Activated naive CD8-positive, alpha-beta T cell (primary cell): ENCODE results near the gene VAV2.

Experiments
- H3K27ac Mint-ChIP-seq: one replicate; pipeline ENCODE4 v1.8.0; 2021; ENCODE audit warnings: mixed read lengths
- H3K27me3 Mint-ChIP-seq: one replicate; pipeline ENCODE4 v1.8.0; 2021; ENCODE audit warnings: mixed read lengths
- H3K36me3 Mint-ChIP-seq: one replicate; pipeline ENCODE4 v1.8.0; 2021; ENCODE audit warnings: mixed read lengths
- H3K4me1 Mint-ChIP-seq: one replicate; pipeline ENCODE4 v1.8.0; 2021; ENCODE audit warnings: low read depth, mixed read lengths
- H3K4me3 Mint-ChIP-seq: one replicate; pipeline ENCODE4 v1.8.0; 2021; ENCODE audit warnings: mild to moderate bottlenecking, mixed read lengths
- H3K9me3 Mint-ChIP-seq: one replicate; pipeline ENCODE4 v1.8.0; 2021; ENCODE audit warnings: low read depth, mixed read lengths

Gene VAV2

GRCh38 chr9:133726401-133727276, 265.5 kb downstream of the VAV2 start:
- H3K4me1 Mint-ChIP-seq, result peaks cover 7% of the 10 kb centered on the region
- no peaks in the 10 kb centered on the region for H3K36me3 Mint-ChIP-seq
- H3K9me3 Mint-ChIP-seq, result no peaks in the 10 kb centered on the region
- peaks cover 2% of the 10 kb centered on the region for H3K27me3 Mint-ChIP-seq
- no peak overlapping the region for H3K27ac Mint-ChIP-seq
- H3K4me3 Mint-ChIP-seq, result no peak overlapping the region

DNA sequence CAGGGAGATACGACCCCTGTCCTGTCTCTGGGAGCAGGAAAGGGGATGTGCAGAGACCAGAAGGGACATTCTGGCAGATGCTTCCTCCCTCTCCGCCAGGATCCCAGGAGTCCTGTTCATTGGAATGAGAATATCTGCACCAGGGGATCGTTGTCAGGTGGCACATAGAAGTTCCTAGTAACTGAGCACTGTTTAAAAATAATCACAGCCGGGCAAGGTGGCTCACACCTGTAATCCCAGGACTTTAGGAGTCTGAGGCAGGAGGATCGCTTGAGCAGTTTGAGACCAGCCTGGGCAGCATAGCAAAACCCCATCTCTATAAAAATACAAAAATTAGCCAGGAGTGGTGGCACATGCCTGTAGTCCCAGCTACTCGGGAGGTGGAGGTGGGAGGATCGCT, 266.2 kb downstream of the VAV2 start:
- Mint-ChIP-seq H3K27me3 (peaks cover 2% of the 10 kb centered on the region), H3K27ac (no peak overlapping the region), H3K4me1 (peaks cover 7% of the 10 kb centered on the region), H3K4me3 (no peak overlapping the region), H3K9me3 (no peaks in the 10 kb centered on the region), H3K36me3 (no peaks in the 10 kb centered on the region)

GRCh38 chr9:133718563-133719315, 273.4 kb downstream of the VAV2 start:
- Mint-ChIP-seq H3K27me3 (no peaks in the 10 kb centered on the region), H3K9me3 (no peaks in the 10 kb centered on the region), H3K36me3 (no peaks in the 10 kb centered on the region), H3K27ac (no peak overlapping the region), H3K4me1 (peaks cover 3% of the 10 kb centered on the region), H3K4me3 (no peak overlapping the region)

GRCh38 chr9:133717113-133718031, 274.8 kb downstream of the VAV2 start:
- H3K4me1 Mint-ChIP-seq, result peaks cover 7% of the 10 kb centered on the region
- H3K36me3 Mint-ChIP-seq, result no peaks in the 10 kb centered on the region
- no peaks in the 10 kb centered on the region for H3K27me3 Mint-ChIP-seq
- no peaks in the 10 kb centered on the region for H3K9me3 Mint-ChIP-seq
- H3K4me3 Mint-ChIP-seq, result no peak overlapping the region
- H3K27ac Mint-ChIP-seq, result no peak overlapping the region

DNA sequence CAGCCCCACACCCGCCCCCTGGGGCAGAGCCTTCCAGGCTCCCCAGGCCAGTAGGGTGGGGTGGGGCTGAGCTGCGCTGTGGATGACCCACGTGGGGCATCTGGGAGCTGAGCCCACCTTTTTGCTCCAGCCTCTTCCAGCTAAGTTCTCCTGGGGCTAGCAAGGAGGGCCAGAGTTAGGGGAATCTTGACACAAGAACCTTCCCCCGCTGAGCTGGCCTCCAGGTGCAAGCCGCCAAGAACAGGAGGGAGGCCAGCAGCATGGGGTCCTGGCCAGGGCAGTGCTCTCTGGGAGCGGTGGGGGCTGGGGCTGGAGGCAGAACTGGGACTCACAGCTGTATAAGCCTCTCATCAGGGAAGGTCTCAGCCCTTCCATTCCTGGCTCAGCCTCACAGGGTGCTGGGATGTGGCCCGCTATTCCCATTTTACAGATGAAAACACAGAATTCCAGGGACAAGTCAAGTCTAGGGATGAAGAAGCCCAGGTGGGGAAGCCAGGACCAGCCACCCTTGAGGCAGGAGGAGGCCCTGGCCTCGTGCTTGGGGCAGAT, 275.5 kb downstream of the VAV2 start:
- H3K27me3 Mint-ChIP-seq, result no peaks in the 10 kb centered on the region

DNA sequence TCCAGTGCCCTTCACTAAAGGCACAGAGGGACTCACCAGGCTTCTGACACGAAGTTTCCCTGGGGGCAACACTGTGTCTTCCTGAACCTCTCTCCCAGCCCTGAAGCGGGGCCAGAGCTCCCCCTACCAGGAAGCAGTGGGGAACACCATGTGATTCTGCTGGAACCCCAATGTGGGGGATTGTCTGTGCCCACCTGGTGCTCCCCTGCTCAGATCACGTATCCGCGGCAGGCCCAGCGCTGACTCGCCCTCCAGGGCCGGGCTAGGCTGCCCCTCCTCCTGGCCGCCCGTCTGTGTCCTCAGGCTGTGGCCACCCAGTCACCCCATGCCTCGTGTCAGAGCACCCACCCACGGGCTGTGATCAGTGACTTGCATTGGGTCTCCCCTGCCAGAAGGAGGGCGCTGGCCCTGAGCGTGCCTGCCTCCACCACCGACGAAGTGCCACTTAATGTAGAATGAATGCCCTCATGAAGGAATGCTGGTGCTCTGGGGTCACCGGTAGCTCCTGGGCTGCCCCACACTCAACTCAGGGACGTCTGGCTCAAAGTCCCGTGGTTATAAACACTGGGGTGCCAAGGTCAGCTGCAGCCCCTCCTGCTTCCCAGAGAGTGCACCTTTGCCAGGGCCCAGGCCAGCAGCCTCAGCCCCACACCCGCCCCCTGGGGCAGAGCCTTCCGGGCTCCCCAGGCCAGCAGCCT, 276.1 kb downstream of the VAV2 start:
- Mint-ChIP-seq H3K27me3 (no peaks in the 10 kb centered on the region), H3K4me3 (no peak overlapping the region), H3K4me1 (peaks cover 7% of the 10 kb centered on the region), H3K9me3 (no peaks in the 10 kb centered on the region), H3K27ac (no peak overlapping the region), H3K36me3 (no peaks in the 10 kb centered on the region)

More for the DNA sequence above, 275.5 kb downstream of the VAV2 start:
- H3K9me3 Mint-ChIP-seq, result no peaks in the 10 kb centered on the region
- no peak overlapping the region for H3K4me3 Mint-ChIP-seq
- peaks cover 7% of the 10 kb centered on the region for H3K4me1 Mint-ChIP-seq
- no peak overlapping the region for H3K27ac Mint-ChIP-seq
- H3K36me3 Mint-ChIP-seq, result no peaks in the 10 kb centered on the region

GRCh38 chr9:133715295-133715865, 276.7 kb downstream of the VAV2 start:
- Mint-ChIP-seq H3K9me3 (no peaks in the 10 kb centered on the region), H3K27me3 (no peaks in the 10 kb centered on the region), H3K4me3 (no peak overlapping the region), H3K4me1 (peaks cover 11% of the 10 kb centered on the region), H3K36me3 (no peaks in the 10 kb centered on the region), H3K27ac (no peak overlapping the region)

- Mint-ChIP-seq H3K4me1 (peaks cover 12% of the 10 kb centered on the region), H3K9me3 (no peaks in the 10 kb centered on the region), H3K27ac (no peak overlapping the region), H3K36me3 (no peaks in the 10 kb centered on the region), H3K27me3 (no peaks in the 10 kb centered on the region), H3K4me3 (no peak overlapping the region)
Observed at GRCh38 chr9:133714606-133715294, 277.4 kb downstream of the VAV2 start.

DNA sequence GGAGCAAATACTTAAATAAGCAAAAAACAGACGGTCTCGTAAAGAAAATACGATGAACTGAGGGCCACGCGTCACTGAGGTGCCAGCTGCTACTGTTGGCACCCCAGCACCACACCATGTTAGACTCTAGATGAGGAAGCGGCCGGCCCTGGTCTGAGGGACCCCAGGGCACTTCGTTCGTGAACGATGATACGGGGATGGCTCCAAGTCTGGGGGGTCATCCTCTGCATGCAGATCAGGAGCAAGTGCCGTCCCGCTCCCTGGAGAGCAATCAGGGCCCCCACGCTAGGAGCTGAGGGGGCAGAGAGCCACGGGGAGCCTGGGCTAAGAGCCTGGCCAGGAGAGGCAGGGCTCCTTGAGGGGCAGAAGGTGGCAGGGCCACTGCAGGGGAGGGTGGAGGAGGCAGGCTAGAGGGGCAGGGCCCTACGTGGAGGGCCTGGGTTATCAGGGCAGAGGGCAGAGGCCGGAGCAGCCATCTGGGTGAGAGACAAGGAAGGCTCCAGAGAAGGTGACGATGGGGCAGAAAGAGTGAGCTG, 278.1 kb downstream of the VAV2 start:
- H3K27ac Mint-ChIP-seq, result no peak overlapping the region
- no peaks in the 10 kb centered on the region for H3K27me3 Mint-ChIP-seq
- no peaks in the 10 kb centered on the region for H3K9me3 Mint-ChIP-seq
- peaks cover 18% of the 10 kb centered on the region for H3K4me1 Mint-ChIP-seq
- no peak overlapping the region for H3K4me3 Mint-ChIP-seq
- no peaks in the 10 kb centered on the region for H3K36me3 Mint-ChIP-seq

- Mint-ChIP-seq H3K4me1 (peaks cover 18% of the 10 kb centered on the region), H3K4me3 (no peak overlapping the region), H3K36me3 (no peaks in the 10 kb centered on the region), H3K27ac (no peak overlapping the region), H3K27me3 (no peaks in the 10 kb centered on the region), H3K9me3 (no peaks in the 10 kb centered on the region)
Observed at GRCh38 chr9:133713150-133713959, 278.8 kb downstream of the VAV2 start.

DNA sequence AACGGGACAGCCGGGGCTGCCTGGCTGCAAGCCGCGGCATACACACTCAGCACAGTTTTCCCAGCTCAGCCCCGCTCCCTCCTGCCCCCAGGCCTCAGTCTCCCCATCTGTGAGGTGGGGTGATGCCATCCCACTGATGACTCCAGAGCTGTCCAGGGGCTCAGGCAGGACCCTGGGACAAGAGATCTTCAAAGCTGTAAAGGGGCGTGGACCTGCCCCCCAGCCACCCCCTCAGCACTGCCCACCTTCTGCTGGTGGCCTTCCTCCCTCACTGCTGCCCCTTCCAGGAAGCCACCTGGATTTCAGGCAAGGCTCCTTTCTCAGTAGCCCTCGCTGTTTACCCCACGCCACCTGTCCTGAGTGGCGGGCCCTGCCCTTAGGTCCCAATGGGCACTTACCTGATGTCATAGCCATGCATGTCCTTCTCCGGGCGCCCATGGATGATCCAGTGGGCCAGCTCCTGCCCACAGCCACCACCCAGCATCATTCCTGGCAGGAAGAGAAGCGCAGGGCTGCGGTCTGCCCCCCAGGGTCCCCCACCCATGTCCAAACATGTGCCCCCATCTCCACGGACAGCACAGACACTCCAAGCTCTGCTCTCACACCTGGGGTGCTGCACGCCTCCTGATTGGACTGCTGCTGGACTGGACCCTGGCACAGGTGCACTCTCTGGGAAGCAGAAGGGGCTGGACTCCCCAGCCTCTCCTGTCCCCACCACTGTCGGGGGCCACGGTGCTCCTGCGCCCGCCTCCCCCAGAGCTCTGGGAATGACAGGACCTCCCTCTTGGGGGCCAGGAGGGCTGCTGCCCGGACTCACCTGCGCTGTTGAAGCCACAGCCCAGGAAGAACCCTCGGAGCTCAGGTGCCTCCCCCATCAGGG, 279.7 kb downstream of the VAV2 start:
- no peak overlapping the region for H3K4me3 Mint-ChIP-seq
- H3K4me1 Mint-ChIP-seq, result peaks cover 18% of the 10 kb centered on the region
- H3K9me3 Mint-ChIP-seq, result no peaks in the 10 kb centered on the region
- H3K36me3 Mint-ChIP-seq, result no peaks in the 10 kb centered on the region
- no peak overlapping the region for H3K27ac Mint-ChIP-seq
- H3K27me3 Mint-ChIP-seq, result no peaks in the 10 kb centered on the region
